DLD1 (cell line): ENCODE data around the gene COQ8B.
"Not testable (repeated sequence)": the region's sequence is repeated elsewhere in the genome, so short reads cannot be mapped to it uniquely, and the experiment has no call there.

Source experiments
- in situ Hi-C: cut with HindIII; loops from 2 replicates; pipeline ENCODE4 v1.10.0; 2017; ENCODE audit warnings: low sequenced_read_pairs

COQ8B gene

DNA sequence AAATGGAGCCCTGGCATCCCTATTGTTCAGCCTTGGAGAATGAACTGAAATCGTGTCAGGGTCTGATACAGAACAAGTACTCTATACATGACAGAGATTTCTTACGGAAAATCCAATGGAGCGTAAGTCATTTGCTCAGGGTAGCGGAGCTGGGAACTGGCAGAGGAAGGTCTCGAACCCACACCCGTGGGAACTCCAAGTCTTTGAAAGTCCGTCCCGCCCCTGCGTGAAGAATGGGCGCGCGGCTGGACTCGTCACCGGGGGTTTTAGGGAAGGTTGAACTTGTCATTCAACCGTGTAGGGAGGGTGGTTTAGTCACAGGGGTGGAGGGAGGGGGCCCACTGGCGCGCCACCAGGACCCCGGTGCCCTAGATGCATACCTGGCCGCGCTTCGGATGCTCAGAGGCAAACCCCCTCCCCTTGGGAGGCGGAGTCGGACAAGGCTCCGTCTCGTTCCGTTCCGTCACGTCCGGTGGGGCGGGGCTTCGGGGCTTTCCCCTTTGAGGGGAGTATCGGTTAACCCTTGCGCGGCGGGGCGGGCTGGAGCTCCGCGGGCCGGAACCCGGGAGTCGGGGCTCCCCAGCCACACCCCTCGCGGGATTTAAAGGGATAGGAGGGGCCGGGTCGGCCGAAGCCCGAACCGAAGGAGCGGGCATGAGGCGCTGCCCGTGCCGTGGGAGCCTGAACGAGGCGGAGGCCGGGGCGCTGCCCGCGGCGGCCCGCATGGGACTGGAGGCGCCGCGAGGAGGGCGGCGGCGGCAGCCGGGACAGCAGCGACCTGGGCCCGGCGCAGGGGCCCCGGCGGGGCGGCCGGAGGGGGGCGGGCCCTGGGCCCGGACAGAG is at the start of gene COQ8B, which contains the start of gene ITPKC:
Gene COQ8B (minus strand): TSS at position 405 of the 843 bp plus-strand sequence. CDS start 2,254 bp downstream, outside the sequence.
Gene ITPKC (plus strand): TSS at position 631 of the 843 bp plus-strand sequence. CDS start 24 bp downstream, at position 655.
- in situ Hi-C loops = no loop called here

DNA sequence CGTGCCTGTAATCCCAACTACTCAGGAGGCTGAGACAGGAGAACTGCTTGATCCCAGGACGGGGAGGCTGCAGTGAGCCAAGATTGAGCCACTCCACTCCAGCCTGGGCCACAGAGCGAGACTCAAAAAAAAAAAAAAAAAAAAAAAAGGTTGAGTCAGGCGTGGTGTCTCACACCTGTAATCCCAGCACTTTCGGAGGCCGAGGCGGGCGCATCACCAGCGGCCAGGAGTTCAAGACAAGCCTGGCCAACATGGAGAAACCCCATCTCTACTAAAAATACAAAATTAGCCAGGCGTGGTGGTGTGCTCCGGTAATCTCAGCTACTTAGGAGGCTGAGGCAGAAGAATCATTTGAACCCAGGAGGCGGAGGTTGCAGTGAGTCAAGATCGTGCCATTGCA is 49.7 kb upstream of the COQ8B start:
- in situ Hi-C loops = not testable (repeated sequence)

DNA sequence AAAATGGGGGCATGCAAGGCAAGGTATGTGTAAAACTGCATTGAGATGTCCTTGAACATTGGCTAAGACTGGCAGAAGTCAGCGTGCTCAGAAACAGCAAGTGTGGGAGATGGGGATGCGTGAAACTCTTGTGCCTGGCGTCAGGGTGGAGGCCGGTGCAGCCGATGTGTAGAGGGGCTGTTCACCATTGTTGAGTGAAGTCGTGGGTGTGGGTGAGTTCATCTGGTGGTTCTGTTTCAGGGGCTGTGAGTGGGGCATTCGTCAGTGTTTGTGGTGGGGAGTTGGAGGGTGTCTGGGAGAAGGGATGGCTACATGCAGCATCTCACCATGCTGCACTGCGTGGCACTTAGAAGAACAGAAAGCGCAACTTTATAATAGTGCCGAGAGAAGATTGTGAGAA is 47.3 kb upstream of the COQ8B start:
- in situ Hi-C loops = no loop called here

DNA sequence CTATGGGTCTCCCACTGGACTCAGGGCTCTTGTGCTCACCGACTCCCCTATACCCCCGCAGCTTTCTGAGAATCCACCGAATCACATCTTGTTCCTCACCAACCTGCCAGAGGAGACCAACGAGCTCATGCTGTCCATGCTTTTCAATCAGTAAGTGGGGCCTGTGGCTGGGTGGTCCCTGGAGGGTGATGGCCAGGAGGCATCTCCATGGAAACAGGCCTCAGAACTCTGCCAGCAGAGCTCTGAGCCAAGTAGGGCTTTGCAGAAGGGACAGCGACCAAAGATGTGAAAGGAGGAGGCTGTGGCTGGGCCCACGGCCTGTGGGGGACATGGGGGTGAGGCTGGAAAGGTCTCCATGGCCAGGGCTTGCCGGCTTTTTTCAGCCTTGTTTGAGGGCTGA is 46.8 kb upstream of the COQ8B start:
- in situ Hi-C loops = no loop called here

DNA sequence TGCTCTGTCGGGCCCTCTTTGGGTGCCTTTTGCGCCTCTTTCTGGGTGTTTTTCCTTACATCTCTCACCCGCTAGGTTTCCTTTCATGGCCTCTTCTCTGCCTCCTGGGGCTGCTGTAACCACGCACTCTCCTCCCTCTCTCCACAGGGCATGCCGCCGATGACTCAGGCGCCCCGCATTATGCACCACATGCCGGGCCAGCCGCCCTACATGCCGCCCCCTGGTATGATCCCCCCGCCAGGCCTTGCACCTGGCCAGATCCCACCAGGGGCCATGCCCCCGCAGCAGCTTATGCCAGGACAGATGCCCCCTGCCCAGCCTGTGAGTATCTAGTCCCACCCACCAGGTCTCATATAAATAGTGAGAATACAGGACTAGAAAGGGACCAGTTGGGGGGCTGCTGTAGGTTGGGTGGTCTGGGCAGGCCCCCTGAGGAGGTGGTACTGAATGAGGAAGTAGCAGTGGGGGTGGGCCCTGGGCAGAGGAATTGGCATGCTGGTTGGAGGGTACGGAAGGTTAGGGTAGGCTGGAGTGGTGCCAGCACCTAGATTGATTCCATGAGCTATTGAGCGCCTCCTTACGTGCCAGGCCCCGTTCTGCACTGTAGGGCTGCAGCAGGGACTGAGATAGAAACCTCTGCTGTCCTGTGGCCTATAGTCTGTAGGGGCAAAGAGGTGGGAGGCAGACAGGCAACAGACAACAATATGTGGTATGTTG is 46.2 kb upstream of the COQ8B start:
- in situ Hi-C loops = no loop called here

DNA sequence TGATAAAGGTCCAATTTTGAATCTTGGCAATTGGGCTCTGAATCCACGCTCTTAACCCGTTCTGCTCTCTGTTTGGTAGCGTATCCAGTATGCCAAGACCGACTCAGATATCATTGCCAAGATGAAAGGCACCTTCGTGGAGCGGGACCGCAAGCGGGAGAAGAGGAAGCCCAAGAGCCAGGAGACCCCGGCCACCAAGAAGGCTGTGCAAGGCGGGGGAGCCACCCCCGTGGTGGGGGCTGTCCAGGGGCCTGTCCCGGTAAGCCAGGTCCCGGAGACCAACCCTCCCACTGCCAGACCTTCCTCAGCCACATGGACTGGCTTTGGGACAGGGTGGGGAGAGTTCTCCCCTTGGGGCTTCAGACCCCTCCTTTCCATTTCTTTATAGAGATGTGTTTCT is 42.7 kb upstream of the COQ8B start:
- in situ Hi-C loops = no loop called here

DNA sequence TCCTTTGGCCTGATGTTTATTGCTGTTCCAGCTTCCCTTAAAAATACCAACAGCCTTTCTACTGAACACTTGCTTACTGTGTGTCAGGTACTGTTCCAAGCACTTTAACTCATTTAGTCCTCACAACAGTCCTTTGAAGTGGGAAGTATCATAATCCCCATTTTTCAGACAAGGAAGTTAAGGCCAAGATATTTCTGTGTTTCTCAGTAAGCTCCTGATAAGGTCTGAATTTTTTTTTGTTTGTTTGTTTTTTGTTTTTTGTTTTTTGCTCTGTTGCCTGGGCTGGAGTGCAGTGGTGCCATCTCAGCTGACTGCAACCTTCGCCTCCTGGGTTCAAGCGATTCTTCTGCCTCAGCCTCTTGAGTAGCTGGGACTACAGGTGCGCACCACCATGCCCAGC is 41.8 kb upstream of the COQ8B start:
- in situ Hi-C loops = no loop called here

DNA sequence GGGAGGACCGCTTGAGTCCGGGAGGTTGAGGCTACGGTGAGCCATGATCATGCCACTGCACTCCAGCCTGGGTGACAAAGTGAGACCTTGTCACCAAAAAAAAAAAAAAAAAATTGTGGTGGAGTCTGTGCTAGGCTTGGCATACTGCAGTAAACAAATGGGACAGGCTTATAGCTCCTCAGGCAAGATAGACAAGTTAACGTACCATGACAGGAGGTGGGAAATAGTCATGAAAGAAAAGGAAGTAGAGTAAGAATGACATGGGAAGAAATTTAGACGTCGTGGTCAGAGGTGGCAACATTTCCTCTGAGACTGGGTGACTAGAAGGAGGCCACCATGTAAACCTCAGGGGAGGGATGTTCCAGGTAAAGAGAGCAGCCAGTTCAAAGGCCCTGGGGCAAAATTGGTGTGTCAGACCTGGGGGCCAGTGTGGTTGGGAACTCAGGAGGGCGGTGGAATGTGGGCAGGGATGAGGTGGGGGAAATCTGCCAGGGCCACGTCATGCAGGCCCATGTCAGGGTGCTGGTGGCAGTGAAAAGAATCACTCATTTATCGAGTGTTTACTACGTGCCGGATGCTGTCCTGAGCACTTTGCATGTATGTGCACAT is 39.9 kb upstream of the COQ8B start:
- in situ Hi-C loops = no loop called here

DNA sequence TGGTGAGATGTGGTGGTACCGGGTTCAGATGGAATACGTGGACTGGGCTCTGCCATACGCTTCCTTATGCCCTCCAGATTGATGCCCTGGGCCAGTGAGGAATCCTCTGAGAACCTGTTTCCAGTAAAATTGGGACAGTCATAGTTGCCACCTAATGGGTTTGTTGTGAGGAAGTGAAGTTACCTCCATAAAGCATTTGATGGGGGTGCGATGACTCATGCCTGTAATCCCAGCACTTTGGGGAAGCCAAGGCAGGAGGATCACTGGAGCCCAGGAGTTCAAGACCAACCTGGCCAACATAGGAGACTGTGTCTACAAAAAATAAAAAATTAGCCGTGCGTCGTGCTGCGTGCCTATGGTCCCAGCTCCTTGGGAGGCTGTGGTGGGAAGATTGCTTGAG is 39.1 kb upstream of the COQ8B start:
- in situ Hi-C loops = no loop called here

DNA sequence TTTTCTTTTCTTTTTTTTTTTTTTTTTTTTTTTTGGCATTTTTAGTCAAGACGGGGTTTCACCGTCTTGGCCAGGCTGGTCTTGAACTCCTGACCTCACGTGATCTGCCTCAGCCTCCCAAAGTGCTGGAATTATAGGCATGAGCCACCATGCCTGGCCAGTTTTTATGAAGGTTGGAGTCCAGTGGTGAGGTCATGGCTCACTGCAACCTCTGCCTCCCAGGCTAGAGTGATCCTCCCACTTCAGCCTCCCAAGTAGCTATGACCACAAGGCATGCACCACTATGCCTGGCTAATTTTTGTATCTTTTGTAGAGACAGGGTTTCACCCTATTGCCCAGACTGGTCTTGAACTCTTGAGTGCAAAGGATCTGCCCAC is 38.5 kb upstream of the COQ8B start:
- in situ Hi-C loops = no loop called here

DNA sequence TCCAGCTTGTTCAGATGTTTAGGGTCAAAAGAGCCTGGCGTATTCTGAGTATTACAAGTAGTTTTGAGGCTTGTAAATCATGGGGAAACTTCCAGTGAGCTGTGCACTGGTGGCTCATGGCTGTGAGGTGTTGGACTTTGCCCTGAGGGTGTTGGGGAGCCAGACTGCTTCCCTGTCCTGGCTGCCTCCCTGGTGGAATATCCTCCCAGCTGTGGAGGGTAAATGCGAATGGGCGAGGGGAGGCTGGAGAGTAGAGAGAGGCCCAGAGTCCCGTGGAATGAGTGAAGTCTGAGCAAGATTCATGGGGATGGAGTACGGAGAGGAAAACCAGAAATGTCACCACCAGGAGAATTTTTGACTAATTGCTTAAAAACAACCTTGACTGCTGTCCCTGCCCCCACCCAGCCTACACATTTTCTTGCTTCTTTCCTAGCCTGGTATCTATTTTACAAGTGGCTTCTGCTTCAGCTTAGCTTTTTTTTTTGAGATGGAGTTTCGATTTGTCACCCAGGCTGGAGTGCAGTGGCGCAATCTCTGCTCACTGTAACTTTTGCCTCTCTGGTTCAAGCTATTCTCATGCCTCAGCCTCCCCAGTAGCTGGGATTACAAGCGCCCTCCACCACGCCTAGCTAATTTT is 38.0 kb upstream of the COQ8B start:
- in situ Hi-C loops = no loop called here

DNA sequence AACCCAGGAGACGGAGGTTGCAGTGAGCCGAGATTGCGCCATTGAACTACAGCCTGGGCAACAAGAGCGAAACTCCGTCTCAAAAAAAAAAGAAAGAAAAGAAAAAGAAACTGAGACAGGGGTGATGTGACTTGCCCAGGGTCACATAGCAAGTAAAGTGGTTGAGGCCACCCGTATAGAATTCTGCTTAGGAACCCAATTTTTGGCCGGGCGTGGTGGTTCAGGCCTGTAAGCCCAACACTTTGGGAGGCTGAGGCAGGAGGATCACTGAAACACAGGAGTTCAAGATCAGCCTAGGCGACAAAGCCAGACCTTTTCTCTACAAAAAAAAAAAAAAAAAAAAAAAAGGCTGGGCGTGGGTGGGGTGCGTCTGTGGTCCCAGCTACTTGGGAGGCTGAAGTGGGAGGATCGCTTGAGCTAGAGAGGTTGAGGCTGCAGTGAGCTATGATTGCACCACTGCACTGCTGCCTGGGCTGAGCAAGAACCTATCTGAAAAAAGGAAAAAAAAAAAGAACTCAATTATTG is 35.6 kb upstream of the COQ8B start:
- in situ Hi-C loops = no loop called here

DNA sequence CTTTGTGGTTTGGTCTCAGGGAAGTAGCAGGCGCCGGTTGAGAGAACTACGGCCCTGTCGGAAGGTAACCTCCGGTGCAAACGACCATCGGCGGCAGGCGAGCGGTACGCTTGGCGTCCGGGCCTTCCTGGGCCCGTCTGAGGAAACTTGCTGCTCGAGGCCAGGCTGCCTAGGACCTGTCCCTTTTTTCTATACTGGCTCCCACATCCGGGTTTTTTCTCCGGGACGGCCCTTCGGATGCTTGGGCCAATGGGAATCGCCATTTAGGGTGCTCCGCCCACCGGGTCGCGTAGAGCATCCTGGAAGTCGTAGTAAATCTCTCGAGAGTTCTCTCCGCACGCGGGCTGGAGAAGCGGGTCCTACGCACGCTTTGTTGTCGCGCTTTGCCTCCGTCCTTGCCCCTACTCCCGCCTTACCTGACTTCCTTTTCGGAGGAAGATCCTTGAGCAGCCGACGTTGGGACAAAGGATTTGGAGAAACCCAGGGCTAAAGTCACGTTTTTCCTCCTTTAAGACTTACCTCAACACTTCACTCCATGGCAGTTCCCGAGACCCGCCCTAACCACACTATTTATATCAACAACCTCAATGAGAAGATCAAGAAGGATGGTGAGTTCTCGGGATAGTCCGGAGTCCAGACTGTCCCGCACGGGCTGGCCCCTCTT is 34.3 kb upstream of the COQ8B start, which contains the start of gene SNRPA:
Gene SNRPA (plus strand): TSS at position 330 of the 664 bp plus-strand sequence. CDS start 206 bp downstream, at position 536.
- in situ Hi-C loops = no loop called here

DNA sequence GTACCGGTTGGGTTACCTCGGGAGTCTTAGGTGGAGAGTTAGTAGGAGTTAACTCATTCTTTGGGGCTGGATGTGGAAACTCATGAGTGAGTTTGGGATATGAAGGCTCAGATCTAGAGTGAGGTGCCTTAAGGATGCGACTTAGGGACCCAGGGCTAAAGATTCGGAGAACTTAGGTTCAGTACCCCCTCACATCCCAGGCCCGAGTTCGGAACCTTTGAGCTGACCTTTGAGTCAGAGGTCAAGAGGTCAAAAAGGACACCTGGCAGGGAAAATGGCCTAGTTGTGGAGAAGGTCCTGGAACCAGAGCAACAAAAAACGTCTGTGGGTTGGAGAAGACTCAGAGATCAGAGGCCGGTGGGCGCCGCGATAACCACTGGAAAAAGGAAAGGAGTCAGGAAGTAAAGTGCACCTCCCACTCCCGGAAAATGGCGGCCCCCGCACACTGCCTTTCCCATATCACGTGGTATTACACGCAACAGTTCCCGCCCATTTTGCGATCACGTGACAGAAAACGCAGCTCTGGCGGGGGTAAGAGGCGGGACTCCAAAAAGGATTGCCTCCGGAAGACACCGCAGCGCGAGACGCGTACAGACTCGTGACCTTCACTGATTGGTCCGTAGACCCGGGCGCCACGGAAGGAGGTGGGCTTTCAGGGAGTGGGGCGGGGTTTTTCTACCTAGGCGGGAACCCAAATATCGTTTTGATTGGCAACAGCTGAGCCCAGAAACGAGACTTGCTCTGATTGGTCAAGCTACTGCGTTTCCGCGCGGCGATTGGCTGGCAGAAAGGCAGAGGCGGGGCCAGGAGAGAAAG is 33.6 kb upstream of the COQ8B start, which contains the start of gene ACTMAP:
Gene ACTMAP (minus strand): TSS at position 420 of the 816 bp plus-strand sequence. CDS start 674 bp downstream, outside the sequence.
- in situ Hi-C loops = no loop called here

DNA sequence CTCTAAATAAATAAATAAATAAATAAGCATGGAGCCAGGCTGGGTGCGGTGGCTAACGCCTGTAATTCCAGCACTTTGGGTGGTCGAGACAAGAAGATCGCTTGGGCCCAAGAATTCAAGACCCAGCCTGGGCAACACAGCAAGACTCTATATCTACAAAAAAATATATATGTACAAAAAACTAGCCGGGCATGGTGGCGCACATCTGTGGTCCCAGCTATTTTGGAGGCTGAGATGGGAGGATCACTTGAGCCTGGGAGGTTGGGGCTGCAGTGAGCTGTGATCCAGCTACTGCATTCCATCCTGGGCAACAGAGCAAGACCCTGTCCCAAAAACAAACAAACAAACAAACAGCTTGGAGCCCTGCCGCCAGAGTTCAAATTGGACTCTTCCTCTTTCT is 30.9 kb upstream of the COQ8B start:
- in situ Hi-C loops = no loop called here

DNA sequence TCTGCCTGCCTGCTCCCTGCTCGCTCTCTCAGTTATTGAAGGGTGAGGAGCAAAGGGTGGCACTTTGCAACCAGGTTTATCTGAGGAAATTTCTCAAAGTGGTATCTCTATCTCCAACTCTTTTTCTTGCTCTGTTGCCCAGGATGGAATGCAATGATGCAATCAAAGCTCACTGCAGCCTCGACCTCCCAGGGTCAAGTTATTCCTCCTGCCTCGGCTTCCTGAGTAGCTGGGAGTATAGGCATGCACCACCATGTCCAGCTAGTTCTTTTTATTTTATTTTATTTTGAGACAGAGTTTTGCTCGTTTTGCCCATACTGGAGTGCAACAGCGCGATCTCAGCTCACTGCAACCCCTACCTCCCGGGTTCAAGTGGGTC is 28.7 kb upstream of the COQ8B start:
- in situ Hi-C loops = no loop called here

DNA sequence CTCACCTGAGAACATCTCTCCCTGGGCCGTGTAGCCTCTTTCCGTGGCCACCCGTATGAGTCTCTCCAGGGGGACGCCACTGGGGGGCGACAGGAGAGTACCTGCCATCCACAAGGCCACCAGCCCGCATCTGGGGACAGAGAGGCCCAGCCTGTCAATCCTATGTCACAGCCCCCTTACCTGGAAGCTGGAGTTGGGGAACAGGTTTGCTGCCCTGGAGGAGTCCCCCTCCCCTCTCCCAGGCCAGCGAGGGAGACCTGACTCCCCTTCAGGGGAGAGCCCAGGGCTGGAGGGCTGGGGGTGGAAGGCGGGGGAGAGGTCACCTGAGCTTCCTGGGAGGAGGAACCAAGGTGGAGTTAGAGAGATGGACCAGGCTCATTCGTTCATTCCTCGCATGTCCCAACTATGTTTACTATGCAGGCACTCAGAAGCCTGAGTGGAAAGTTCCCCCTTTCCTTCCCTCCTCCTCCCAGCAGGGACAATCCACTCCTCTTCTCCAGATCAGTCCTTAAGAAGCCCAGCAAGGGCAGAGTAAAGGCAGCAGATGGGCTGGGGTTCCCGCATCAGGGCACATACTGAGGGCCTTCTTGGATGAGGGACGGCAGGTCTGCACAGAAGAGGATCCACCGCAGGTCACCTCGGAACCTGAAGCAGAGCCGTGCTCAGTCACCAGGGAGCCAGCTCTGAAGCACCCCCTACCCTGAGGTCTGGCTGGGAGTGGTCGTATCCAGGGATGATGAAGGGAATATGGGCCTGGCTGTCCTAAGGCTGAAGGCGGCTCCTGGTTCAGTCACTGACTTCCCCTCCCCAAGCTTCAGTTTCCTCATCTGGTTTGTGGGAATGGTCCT is 28.1 kb upstream of the COQ8B start:
- in situ Hi-C loops = no loop called here

DNA sequence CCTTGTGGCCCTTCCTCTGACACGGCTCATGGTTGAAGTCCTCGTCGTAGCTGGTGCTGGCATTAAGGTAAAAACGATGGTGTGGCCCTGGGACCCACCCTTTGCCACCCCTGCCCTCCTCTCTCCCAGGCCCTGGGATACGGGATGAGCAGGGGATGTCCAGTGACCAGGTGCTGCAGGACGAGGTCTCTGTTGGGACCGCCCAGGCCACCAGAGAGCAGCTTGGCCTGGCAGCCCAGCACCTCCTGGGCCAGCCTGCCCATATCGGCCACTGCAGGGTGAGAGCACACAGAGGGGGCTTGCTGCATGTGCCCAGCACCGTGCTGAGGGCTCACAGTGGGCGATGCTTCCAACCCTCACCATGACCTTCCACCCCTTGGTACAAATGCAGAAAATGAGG is 27.2 kb upstream of the COQ8B start:
- in situ Hi-C loops = no loop called here

DNA sequence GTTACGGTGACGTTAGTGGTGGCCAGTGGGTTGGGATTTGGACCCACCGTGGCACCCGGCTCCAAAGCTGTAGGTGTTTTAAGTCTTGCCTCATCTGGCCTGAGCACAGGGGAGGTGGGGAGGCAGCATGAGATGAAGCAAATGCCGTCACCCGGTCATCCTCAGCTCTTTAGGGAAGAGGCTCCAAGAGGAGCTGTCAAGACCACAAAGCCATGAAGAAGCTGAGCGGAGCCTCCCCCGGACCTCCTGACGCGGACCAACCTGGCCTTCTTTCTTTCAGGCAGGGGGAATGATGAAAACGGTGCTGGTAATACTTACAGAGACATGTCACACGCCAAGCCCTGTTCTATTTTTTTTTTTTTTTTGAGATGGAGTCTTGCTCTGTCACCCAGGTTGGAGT is 26.2 kb upstream of the COQ8B start:
- in situ Hi-C loops = no loop called here
